ENCODE results near the gene ITGA1.

ITGA1 gene

GRCh38 chr5:53003144-53003543 is 215.4 kb downstream of the ITGA1 start:
- no peak for DNase-seq

DNA sequence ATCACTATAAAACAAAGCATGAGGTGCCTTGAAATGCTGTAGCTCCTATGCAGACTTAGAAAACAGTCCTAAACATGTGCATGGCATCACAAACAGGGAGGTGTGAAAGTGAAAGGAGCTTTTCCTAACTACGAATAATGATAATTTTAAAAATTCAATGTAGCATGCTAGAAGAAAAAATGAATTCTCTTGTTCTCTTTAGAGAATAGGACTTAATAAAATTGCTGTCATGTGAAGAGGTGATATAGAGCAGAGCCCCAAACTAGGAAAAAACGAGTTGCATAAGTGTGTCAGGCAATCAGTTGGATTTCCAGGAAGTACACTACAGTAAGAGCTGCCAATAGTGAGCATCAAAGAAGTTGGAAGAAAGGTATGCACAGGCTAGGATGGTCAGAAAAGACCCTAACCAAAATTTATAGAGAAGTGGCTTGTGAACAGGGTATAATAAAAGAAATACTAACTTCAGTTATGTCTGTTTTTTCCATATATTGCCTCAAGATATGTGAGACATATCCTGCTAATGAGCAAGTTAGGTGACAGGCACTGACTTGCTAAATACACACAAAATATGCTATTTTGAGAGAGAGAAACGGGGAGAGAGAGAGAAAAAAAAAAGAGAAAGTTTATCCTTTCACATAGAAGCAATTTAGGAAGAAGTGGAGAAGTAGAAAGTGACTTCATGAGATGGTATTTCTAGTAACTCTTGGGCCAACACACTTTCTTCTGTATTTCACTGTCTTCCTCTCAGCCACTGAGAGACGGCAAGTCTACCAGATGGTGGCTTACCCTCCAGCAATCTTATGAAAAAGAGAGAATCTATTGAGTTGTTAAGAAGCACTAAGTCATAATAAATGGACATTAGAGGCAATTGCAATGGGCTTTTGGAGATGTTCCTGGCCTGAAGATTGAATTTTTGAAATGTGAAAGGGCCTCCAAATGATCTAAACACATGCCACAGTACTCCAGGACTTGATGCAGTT is 219.5 kb downstream of the ITGA1 start:
- no peak for DNase-seq

- peak; percentile 66 for DNase-seq
These were observed 221.0 kb downstream of the ITGA1 start for GRCh38 chr5:53008751-53009150.

Measured in activated CD8-positive, alpha-beta memory T cell treated with anti-CD3 and anti-CD28 coated beads, Interleukin-2, amount 50 U/mL, for 48 hours (primary cell).